ENCODE data around the gene CA5A. TPM values are rescaled to one million over a fixed set of nuclear protein-coding genes. Genes with fewer than 3 reads are reported as not detected.

Gene CA5A
- total and polyA plus RNA-seq, 2 of the 13 experiments (the other 11 are each of a cell fraction or from before 2014, with no cell fraction given), result 66.8 to 106 TPM

- TF ChIP-seq PAXIP1 (CRISPR knock-in tag; conservative IDR thresholded peaks at IDR 0.05) (peak; percentile 55), PHF21A (CRISPR knock-in tag; IDR thresholded peaks at IDR 0.05) (peak; percentile 56), ZNF251 (CRISPR knock-in tag; IDR thresholded peaks at IDR 0.05) (no peak), ZNF331 (CRISPR knock-in tag; IDR thresholded peaks at IDR 0.05) (0 out of 2 replicates have a peak, but pooled peaks have one; percentile 25), NR2F1 (CRISPR knock-in tag; IDR thresholded peaks at IDR 0.05) (peak; percentile 63 to 76), MAFK (conservative IDR thresholded peaks at IDR 0.05 in 1 of 2, IDR thresholded peaks at IDR 0.05 in 1 of 2; ENCODE audit: low read length in 2 of 2) (peak; percentile 69 to 83), NBN (conservative IDR thresholded peaks at IDR 0.05) (no peak), ZNF580 (CRISPR knock-in tag; IDR thresholded peaks at IDR 0.05; ENCODE audit: borderline replicate concordance, low read depth) (0 out of 2 replicates have a peak, but pooled peaks have one; percentile 59), CBX5 (CRISPR knock-in tag; IDR thresholded peaks at IDR 0.05; ENCODE audit: borderline replicate concordance) (0 out of 2 replicates have a peak, but pooled peaks have one; percentile 25), PCBP1 (IDR thresholded peaks at IDR 0.05; ENCODE audit: borderline replicate concordance, low read depth, low read length) (no peak), SNAI1 (CRISPR knock-in tag; IDR thresholded peaks at IDR 0.05; ENCODE audit: borderline replicate concordance) (0 out of 2 replicates have a peak, but pooled peaks have one; percentile 72), RAD51 (IDR thresholded peaks at IDR 0.05; ENCODE audit: borderline replicate concordance) (no peak), MLX (CRISPR knock-in tag; IDR thresholded peaks at IDR 0.05) (peak; percentile 44; the same call in 1 of the 2 replicates), ZBTB20 (CRISPR knock-in tag; IDR thresholded peaks at IDR 0.05; ENCODE audit: borderline replicate concordance, low read depth) (no peak), HNRNPL (IDR thresholded peaks at IDR 0.05; ENCODE audit: low read depth, low read length) (peak; percentile 88), ZNF7 (CRISPR knock-in tag; IDR thresholded peaks at IDR 0.05) (no peak), BORCS8-MEF2B (CRISPR knock-in tag; IDR thresholded peaks at IDR 0.05) (peak; percentile 51), ZNF607 (CRISPR knock-in tag; IDR thresholded peaks at IDR 0.05; ENCODE audit: borderline replicate concordance) (peak; percentile 41; the same call in 1 of the 2 replicates), THAP11 (CRISPR knock-in tag; IDR thresholded peaks at IDR 0.05) (peak; percentile 45; the same call in 1 of the 2 replicates), EP300 (IDR thresholded peaks at IDR 0.05; ENCODE audit: low read depth in 2 of 2, low read length in 2 of 2) (peak in 1 of 2 experiments; percentile 40; a peak in 1 of 4 replicates), EP300 (CRISPR knock-in tag; IDR thresholded peaks at IDR 0.05; ENCODE audit: borderline replicate concordance) (peak; percentile 53; the same call in 1 of the 2 replicates), KLF6 (CRISPR knock-in tag; IDR thresholded peaks at IDR 0.05) (peak; percentile 37; the same call in 1 of the 2 replicates), AKAP8 (CRISPR knock-in tag; IDR thresholded peaks at IDR 0.05) (peak; percentile 66; the same call in 1 of the 2 replicates), GZF1 (CRISPR knock-in tag; IDR thresholded peaks at IDR 0.05) (0 out of 2 replicates have a peak, but pooled peaks have one; percentile 67), ATF3 (CRISPR knock-in tag; IDR thresholded peaks at IDR 0.05) (peak; percentile 83)
Observed at GRCh38 chr16:87860553-87861299, 75.6 kb downstream of the CA5A start (continued).
